HL-60 (cell line): ENCODE results near the gene FAS.
"Not testable (repeated sequence)": the region's sequence is repeated elsewhere in the genome, so short reads cannot be mapped to it uniquely, and the experiment has no call there.

Experiments used
- DNase-seq, 2 experiments: peaks; one replicate each; pipeline ENCODE4 v3.0.0-alpha.2; 2010 to 2020; ENCODE audit warnings: low read depth in 1 of 2, low spot score in 1 of 2
- H3K27ac ChIP-seq: fragments of 250-450 bp; sonication (Bioruptor Pico); replicated peaks from 2 replicates; pipeline ENCODE4 v1.5.1; 2020; ENCODE audit warnings: mild to moderate bottlenecking, moderate library complexity
- H3K27me3 ChIP-seq: fragments of 250-450 bp; sonication (Bioruptor Pico); 2 replicates; pipeline ENCODE4 v1.5.1; 2021; ENCODE audit warnings: mild to moderate bottlenecking, moderate library complexity; ENCODE audit not compliant: insufficient read depth, poor library complexity, severe bottlenecking
- H3K4me3 ChIP-seq: replicated peaks from 2 replicates; pipeline ENCODE4 v1.5.1; 2011; ENCODE audit warnings: mild to moderate bottlenecking, control low read depth, low read length; ENCODE audit not compliant: insufficient read depth
- CTCF ChIP-seq: IDR thresholded peaks from one replicate; pipeline ENCODE4 v1.5.1; 2011; ENCODE audit warnings: low read length, control low read depth, inconsistent platforms; ENCODE audit not compliant: insufficient read depth
- GABPA ChIP-seq: IDR thresholded peaks from 2 replicates; pipeline ENCODE4 v1.6.1; 2012; ENCODE audit warnings: low read depth
- POLR2AphosphoS5 ChIP-seq: IDR thresholded peaks from 2 replicates; pipeline ENCODE4 v1.6.1; 2012; ENCODE audit warnings: low read depth
- REST ChIP-seq: IDR thresholded peaks from 2 replicates; pipeline ENCODE4 v1.6.1; 2012; ENCODE audit warnings: low read depth; ENCODE audit not compliant: insufficient replicate concordance
- SPI1 ChIP-seq: IDR thresholded peaks from 2 replicates; pipeline ENCODE4 v1.6.1; 2012; ENCODE audit warnings: low read depth, mild to moderate bottlenecking, borderline replicate concordance

The FAS gene

GRCh38 chr10:89019569-89020327 lies 29.1 kb downstream of the FAS start:
- no peak for DNase-seq
- TF ChIP-seq POLR2AphosphoS5: no peak
- no peak for TF ChIP-seq SPI1
- TF ChIP-seq CTCF: no peak
- no peak for TF ChIP-seq REST
- TF ChIP-seq GABPA: no peak
- H3K4me3 ChIP-seq: no peak overlapping the region
- H3K27me3 ChIP-seq: no peaks in the 10 kb centered on the region
- H3K27ac ChIP-seq: no peak overlapping the region

- H3K27ac ChIP-seq, H3K4me3 ChIP-seq, DNase-seq, H3K27me3 ChIP-seq: not testable (repeated sequence)
Measured at GRCh38 chr10:89021526-89021925, 30.9 kb downstream of the FAS start.

- TF ChIP-seq POLR2AphosphoS5 (no peak), REST (no peak)
- Histone ChIP-seq H3K27ac (no peak overlapping the region), H3K27me3 (no peaks in the 10 kb centered on the region), H3K4me3 (no peak overlapping the region)
- no peak for DNase-seq
Measured at GRCh38 chr10:89022734-89023133, 32.1 kb downstream of the FAS start.

- Histone ChIP-seq H3K27ac (no peak overlapping the region), H3K4me3 (no peak overlapping the region), H3K27me3 (no peaks in the 10 kb centered on the region)
- DNase-seq: no peak
- TF ChIP-seq SPI1 (no peak), CTCF (no peak), POLR2AphosphoS5 (no peak), REST (no peak), GABPA (no peak)
Measured at GRCh38 chr10:89025453-89025852, 34.9 kb downstream of the FAS start.
